NCI-H128 (cell line): ENCODE data around the gene ELK4.

Experiments
- DNase-seq: peaks from one replicate; lab custom pipeline; 2025; ENCODE audit not compliant: unreplicated experiment; lab: John Stamatoyannopoulos, UW

ELK4 gene, protein sequence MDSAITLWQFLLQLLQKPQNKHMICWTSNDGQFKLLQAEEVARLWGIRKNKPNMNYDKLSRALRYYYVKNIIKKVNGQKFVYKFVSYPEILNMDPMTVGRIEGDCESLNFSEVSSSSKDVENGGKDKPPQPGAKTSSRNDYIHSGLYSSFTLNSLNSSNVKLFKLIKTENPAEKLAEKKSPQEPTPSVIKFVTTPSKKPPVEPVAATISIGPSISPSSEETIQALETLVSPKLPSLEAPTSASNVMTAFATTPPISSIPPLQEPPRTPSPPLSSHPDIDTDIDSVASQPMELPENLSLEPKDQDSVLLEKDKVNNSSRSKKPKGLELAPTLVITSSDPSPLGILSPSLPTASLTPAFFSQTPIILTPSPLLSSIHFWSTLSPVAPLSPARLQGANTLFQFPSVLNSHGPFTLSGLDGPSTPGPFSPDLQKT

DNA sequence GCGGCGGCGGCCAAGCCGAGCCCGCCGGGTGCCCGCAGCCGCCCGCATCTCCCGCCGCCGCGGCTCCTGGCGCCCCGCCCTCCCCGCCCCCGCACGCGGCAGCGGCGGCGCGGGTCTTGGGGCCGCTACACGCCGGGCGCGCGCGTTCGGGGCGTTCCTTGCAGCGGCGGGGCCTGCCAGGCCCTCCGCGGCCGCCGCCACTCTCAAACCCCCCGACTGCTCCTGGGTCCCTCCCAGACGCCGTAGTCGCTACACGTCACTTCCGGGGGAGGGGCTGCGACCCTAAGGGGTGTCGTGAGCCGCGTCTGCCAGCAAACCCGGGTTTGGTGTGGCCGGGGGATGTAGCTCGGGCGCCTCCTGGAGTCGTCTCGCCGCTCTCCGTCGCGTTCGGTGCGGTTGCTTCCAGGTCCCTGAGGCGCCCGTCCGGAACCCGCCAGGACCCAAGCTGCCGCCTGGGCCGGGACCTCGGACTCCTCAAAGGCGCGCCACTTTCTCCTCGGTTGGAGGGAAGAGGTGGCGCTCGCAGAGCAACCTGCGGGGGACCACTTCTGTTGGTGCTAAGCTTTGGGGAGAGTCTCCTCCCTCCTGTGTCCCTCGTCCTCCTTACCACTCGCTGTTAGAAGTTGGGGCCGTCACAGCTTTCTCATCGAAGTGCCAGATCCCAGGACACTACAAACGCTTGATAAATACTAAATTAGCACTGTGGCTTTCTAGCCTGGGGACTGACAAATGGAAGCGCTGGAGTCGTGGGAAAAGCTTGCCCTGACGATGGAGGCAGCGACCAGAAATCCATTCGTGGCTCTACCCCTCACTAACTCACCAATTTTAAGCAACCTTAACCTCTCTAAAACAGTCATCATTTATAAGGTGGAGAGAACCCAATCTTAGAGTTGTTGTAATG is at the start of gene ELK4:
Gene ELK4 (minus strand): TSS at position 244 of the 901 bp plus-strand sequence. CDS start 8,129 bp downstream, outside the sequence.
- peak; percentile 99 for DNase-seq

DNA sequence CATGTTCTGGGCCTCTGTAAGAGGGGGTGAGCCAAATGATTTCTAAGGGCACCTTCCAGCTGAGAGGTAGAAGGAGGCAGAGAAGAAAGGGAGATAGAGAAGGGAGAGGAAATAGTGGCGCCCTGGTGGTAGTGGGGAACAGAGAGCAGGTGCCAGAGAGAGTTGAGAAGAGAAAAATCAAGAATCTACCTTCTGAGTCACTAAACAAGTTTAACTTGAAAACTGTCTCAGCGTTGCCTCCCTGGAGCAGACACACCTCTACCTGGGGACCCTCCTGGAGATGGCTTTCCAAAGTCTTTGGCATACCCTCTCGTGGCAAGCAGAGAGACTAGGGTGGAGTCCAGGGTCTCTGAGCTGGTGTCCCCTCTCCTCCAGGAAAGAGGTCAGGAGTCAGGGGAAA is 49.6 kb upstream of the ELK4 start:
- no peak for DNase-seq

DNA sequence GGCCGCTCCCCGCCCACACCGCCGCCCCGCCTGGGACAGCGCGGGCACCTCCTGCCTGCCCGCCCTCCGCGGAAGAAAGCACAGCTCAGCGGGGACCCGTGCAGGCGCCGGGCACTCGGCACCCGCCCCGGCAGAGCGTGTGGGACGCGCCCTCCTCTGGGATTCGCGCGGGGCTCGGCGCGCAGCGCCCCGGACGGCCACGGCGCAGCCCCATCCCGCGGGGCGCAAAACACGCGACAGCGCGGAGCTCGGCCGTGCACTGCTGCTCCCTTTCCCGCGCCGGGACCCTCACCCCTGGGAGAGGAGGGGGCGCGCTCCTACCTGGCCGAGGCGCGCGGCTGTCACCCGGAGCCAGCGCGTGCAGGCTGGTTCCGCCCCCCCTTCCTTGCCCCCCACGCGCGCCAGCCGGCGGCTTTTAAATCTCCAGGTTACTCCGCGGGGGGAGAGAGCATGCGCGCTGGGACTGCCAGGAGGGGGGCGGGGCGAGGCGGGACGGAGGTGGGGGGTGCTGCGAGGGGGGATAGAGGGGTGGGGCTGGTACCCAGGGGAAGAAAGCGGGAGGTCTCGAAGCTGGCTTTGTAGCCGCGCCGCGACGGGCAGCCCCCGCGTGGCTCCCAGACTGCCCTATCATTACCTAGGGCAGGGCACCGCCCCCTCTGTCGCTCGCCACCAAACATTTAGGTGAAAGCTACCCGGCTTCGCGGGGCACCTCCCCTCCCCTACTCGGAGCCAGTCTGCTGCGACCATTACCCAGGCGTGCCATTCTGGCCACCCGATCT is 48.5 kb upstream of the ELK4 start, which contains the start of gene SLC45A3:
Gene SLC45A3 (minus strand): TSS at position 437 of the 779 bp plus-strand sequence. CDS start 15,853 bp downstream, outside the sequence.
- DNase-seq, result no peak

DNA sequence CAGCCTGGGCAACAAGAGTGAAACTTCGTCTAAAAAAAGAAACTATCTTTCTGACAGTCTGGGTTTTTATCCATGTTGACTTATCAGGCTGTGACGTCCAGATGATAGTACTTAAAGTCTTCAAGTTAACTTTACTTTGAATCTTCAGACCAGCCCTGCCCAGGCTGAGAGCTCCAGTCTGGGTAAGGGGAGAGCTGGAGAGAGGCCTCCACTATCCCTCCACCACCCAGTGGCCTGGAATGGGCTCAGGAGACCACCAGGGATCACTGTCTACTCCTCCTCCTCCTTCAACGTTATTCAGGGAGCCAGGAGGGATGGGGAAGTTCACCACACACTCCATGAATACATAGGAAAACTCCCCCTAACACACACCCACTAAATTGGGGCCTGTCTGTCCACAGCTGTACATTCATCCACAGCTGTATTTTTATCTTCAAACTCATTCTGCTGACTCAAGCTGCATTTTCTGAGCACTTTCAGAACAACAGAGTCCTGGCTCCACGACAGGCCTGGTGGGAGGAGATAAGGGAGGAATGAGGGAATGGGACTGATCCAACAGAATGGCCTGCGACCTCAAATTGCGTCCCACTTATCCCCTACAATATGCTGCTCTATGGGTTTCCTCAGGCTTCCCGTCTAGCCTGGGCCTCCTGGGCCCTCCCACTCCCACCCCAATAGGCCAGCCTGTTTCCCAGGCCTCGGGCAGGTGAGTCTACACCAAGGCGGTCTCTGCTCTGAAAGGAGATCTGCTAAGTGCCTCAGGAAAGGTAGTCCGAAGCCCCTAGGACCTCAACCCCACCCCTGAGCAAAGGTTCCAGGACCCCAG is 46.7 kb upstream of the ELK4 start:
- no peak for DNase-seq

DNA sequence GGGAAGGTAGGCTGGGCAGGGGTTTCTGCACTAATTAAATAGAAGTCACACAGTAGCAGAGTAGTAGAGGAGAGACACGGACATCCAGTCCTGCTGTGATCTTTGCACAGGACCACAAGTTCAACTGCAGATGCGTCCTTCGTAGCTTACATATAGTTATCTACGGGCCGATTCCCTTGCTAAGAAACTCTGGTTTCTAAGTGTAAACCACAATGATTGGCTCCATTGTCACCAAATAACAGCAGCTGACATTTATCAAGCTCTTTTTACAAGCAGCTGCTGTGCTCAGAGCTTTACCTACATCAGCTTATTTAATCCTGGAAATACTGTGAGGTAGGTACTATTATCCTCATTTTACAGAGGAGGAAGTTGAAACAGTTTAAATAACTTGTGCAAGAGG is 45.4 kb upstream of the ELK4 start:
- no peak for DNase-seq

DNA sequence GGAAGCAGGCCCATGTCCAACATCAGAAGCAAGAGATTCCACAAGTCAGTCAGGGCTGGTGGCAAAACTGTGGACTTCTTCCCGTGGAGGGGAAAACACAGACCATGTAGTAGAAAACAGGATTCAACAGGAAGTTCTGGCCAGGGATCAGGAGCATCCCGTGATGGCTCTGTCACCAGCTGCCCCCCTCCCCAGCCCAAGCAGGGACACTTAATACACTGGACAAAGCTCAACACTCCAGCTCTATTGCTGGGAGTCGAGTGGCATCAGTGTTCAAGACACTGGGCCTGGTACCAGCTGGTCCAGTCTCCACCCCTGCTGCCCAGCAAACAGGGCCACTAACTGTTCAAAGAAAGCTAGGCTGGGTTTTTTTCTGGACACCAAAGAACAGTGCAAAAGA is 44.8 kb upstream of the ELK4 start:
- DNase-seq, result no peak

DNA sequence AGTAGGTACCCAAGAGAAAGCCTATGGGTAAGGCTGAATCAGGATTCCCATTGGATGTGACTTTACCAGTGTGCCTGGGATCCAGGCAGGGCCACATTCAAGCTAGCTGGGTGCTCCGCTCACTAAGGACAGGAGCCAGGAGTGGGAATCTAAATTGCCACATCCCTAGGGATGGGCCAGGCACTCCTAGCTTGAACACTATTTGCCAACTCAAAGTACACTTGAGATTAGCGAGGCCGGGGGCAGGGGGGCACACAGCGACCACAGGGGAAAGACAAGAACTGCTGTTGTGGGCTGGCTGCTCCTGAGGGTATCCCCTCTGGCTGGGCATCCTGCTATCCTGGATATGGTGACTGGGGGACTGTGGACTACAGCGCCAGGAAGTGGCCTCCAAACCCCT is 44.2 kb upstream of the ELK4 start:
- DNase-seq, result no peak

DNA sequence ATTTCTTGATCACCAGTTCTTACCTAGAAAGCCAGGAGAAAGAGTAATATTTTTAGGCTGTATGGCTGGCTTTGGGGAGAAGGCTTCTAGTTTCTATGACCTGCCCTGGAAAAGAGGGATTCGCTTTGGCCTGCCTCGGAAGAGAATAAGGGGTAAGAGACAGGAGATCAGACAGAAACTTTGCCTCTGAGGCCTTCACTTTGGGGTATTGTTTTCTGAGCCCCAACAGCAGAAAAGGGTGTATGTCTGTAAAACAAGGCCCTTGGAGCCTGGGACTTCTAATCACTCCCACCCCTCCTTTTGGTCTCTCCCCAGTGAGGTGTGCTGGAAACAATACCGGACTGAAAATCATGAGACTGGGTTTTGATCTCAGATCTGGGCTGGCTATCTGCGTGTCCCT is 43.4 kb upstream of the ELK4 start:
- DNase-seq, result no peak

DNA sequence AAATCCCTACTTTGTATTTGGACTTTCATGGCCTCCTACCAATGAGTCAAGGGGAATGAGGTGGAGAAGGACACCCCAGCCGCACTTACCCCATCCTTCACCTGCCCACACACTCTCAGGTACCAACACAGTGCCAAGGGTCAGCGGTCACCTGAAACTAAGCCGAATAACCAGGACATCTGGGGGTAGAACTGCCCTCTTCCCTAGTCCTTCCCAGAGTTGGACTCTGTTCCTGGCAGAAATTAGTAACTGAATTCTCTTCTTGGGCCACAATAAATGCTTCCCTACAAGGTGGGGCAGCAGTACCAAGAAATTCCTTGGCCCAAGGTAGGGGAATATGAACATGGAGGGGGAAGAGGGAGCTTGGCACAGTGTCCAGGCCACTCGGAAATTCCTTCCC is 41.2 kb upstream of the ELK4 start:
- no peak for DNase-seq

DNA sequence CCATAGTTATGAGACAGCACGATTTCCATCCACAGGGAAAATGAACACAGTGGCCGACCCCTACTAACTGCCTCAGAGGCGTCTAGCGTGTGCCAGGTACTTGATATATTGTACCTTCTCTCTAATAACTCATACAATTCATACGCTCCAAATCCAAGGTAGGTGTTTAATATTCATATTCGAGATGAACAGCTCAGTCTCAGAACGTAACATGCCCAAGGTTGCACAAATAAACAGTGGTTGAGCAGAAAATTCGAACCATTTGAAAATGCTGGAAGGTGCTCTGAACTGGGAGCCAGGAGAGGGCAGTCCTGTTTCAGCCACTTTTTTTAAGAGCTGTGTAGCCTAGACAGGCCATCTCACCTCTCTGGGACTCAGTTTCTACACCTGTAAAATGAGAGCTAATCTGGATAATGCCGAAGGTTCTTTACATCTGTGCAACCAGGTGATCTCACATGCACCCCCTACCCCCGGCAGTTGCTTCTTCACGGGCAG is 40.6 kb upstream of the ELK4 start:
- DNase-seq, result no peak

DNA sequence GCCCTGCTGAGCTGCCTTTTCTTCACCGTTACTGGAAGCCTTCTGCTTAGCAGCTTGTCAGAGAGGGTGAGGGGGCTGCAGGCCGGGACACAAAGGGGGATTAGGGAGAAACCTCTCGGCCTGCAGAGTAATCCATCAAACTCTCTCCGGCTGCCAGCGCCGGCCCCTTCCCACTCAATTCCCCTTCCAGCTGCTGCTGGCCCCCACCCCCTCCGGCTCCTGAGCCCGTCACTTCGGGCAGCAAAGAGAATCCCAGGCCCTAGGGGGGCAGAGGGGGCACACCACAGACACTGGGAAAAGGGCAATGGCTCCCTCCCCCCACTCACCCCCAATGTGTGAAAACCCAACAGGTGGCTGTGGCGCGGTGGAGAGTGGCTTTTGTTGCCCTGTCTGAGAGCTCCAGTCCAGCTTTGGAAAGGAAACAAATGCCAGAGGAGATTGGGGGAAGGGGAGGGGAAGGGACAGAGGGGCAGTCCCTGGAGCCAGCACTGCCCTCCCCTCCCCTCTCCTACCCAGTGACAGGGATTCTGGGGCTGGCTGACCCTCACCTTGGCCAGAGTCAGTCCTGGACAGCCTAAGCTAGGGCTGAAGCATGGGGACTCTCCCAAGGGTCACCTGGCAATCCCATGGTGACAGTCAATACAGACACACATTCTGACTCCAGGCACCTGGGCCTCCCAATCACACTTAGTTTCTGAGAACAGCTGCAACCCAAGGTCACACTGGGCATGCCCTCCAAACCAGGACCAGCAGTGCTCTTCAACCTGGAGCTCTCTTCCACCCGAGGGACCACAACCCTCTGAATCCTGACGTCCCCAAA is 39.0 kb upstream of the ELK4 start:
- no peak for DNase-seq

DNA sequence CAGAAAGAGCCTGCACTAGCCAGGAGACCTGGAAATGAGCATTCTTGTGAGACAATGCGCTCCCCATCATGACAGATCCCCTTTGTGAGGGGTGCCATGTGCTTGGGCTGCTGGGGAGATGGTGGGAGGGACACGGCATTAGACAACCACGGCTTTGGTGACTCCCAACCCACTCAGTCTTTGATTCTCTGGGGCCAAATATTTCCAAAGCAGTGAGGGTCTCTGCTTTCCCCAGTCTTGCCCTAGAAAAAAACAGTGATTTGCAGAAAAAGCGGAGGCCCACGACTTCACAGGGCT is 38.3 kb upstream of the ELK4 start:
- DNase-seq, result no peak

DNA sequence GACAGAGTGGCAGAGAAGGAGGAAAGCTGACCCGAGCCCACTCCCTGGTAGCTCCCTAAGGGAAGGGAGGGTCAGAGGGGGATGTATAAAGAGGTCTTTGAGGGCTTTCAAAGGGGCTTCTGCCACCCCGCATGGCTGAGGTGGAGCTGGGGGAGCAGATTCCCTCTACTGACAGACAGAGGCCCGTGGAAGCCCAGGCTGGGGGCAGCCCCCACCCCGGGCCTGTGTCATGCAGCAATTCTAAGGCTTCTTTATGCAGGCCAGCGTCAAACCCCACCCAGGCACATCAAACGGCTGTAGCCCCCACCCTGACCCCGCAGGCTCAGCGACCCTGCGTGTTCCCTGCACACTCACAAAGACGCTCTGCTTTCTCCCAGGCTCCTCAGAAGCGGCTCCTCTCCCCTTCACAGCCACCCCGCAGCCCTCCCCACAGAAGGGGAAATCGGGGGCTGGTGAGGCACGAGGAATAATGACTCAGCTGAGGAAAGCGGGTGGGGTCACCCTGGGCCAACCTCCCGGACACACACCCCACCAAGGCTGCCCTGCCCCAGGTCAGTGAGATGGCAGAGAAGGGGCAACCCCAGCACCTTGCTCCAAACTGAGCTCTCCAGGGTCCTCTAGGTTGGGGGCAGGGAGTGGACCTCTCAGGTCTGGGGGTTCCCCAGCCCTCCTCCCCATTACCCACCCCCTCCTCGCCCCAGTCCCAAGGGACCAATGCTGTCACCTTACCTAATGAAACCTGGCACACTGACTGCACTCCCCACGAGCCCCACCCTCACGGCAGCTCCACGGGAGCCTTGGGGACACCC is 37.7 kb upstream of the ELK4 start:
- DNase-seq, result no peak

DNA sequence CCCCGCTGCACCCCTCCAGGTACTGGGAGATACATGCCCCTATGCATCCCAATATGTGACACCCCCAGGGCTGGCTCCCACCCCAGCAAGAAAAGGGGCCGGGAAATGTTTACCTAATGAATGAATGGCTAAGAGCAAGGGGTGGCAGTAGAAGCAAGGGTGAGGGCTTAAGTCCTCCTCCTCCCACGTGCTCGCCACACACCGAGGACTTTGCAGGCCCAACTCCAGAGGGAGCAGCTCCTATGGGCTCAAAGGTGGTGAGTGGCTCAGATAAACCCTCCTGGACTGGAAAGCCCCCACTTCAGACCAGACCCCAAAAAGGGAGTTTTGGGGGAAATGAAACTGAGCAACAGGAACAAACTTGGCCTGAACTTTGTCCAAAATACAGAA is 37.1 kb upstream of the ELK4 start:
- DNase-seq, result no peak

DNA sequence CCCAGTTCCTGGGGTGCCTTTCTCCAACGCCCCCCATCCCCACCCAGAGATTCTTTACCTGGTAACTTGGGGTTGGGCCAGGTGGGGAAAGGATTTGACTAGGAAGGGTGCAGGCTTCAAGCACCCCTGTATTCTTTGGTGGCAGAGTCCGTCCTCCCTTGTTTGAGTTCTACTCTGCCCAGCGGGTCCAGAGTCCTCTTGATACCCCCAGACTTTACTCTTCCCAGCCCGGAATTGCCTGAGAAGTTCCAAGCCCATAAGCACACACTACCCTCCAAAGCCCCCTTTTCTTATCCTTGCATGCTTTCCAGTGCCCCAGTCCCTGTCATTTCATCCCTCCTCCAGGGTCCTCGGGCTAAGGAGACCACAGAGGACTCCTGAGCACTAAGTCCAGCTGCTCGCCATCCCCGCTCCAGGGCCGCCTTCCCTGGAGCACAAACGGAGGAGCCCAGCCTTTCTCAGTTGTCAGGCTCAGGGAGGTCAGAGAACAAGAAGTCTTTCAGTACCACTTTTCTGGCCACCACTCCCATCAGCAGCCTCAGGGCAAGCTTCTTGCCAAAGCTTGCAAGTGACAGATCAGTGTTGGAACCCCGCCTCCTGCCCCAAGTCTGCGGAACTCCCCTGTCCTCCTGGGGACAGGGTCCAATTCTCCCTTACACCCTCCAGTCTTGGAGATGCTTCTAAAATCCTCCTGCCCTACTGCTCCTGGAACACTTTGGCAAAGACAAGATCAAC is 36.3 kb upstream of the ELK4 start:
- DNase-seq, result no peak

DNA sequence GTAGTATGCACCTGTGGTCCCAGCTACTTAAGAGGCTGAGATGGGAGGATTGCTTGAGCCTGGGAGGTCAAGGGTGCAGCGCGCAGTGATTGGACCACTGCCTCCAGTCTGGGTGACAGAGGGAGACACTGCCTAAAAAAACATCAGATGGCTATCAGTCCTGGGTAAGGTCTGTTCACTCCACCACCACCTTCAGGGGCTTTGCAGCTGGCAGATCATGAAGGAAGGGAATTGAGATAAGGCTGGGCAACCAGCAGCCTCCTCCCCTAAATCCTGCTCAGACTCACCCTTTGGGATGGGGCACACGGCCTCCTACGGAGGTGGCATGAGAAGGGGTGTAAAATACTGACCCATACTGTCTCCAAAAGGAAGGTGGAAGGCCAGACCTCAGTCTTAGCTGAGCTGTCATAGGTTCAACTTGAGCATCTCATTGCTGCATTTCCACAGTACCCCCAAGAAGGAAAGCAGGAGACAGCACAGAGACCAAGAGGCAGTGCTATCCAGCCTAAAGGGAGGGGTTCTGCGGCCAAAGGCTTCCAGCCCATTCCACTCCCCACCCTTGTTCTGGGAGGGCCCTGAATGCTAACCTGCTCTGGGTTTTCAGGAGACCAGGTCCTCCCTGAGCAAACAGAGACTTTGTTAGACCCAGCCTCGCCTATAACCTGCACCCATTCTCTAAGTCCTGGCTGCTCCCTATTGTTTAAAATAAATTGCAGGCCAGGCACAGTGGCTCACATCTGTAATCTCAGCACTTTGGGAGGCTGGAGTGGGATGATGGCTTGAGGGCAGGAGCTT is 34.8 kb upstream of the ELK4 start:
- DNase-seq, result no peak
